Lower leg skin (tissue), 3 donors: ENCODE results near the gene CUL1.

Experiments used
- CTCF ChIP-seq, 3 donors: fragments of 450-650 bp; IDR thresholded peaks; one replicate each; pipeline ENCODE4 v1.5.1; 2016; ENCODE audit warnings: antibody characterized with exemption in 3 of 3, mild to moderate bottlenecking in 3 of 3, moderate library complexity in 2 of 3
- POLR2A ChIP-seq, 2 donors: fragments of 450-650 bp; IDR thresholded peaks; one replicate each; pipeline ENCODE4 v1.6.1; 2016 to 2017; ENCODE audit warnings: antibody characterized with exemption in 2 of 2, mild to moderate bottlenecking in 1 of 2, moderate library complexity in 1 of 2

DNA sequence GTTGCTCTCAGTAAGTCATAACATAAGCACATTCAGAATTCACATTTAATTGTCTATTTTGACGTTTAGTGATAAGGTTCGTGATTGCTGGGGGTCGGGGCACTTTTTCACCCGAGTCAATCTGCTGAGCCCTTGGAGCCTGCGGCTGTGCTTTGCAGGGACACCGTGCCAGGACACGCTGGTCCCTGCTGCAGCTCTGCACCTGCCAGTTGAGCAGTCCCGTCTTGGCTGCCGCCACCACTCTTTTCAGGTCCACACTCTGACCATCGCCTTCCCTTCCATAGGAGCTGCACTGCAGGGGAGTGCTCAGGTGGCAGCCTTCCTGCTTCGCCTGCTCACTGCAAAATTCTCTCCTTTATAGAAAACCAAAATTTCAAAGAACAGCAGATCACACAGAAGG lies 36.4 kb downstream of the CUL1 start:
- TF ChIP-seq POLR2A (IDR thresholded peaks at IDR 0.05) (no peak), CTCF (IDR thresholded peaks at IDR 0.05) (no peak)
